OCI-LY1 (cell line): ENCODE data around the gene DUSP14.

ENCODE experiments used
- H2AFZ ChIP-seq: fragments of 200-600 bp; sonication (generic), shearing (Covaris generic); 2 replicates; pipeline ENCODE4 v1.6.0; 2014; ENCODE audit warnings: antibody characterized with exemption, mild to moderate bottlenecking, low read length
- H3F3A ChIP-seq: fragments of 200-600 bp; sonication (generic), shearing (Covaris generic); 2 replicates; pipeline ENCODE4 v1.6.0; 2014; ENCODE audit warnings: mild to moderate bottlenecking, antibody characterized with exemption, low read length, moderate library complexity; ENCODE audit not compliant: insufficient read depth
- H3K27ac ChIP-seq: fragments of 200-600 bp; sonication (generic); 2 replicates; pipeline ENCODE4 v1.5.1; 2014; ENCODE audit warnings: low read length, mixed run types, mild to moderate bottlenecking, low read depth; ENCODE audit not compliant: poor library complexity, severe bottlenecking
- H3K27me3 ChIP-seq: fragments of 200-600 bp; sonication (generic); 2 replicates; pipeline ENCODE4 v1.6.0; 2014; ENCODE audit warnings: antibody characterized with exemption, mild to moderate bottlenecking, low read length, moderate library complexity; ENCODE audit not compliant: insufficient read depth
- H3K36me3 ChIP-seq: fragments of 200-600 bp; sonication (generic); 2 replicates; pipeline ENCODE4 v1.6.1; 2014; ENCODE audit warnings: mild to moderate bottlenecking, antibody characterized with exemption, low read length, moderate library complexity, mixed read lengths; ENCODE audit not compliant: insufficient read depth
- H3K4me1 ChIP-seq: fragments of 200-600 bp; sonication (generic); 2 replicates; pipeline ENCODE4 v1.5.1; 2014; ENCODE audit warnings: mild to moderate bottlenecking, low read length, moderate library complexity; ENCODE audit not compliant: insufficient read depth, severe bottlenecking
- H3K4me2 ChIP-seq: fragments of 200-600 bp; sonication (generic), shearing (Covaris generic); 2 replicates; pipeline ENCODE4 v1.6.1; 2014; ENCODE audit warnings: low read length
- H3K4me3 ChIP-seq: fragments of 200-600 bp; sonication (generic); 2 replicates; pipeline ENCODE4 v1.5.1; 2014; ENCODE audit warnings: low read length, low read depth, mild to moderate bottlenecking, mixed read lengths; ENCODE audit not compliant: poor library complexity, severe bottlenecking
- H3K79me2 ChIP-seq: fragments of 200-600 bp; shearing (Covaris generic); 2 replicates; pipeline ENCODE4 v1.6.1; 2016; ENCODE audit warnings: mixed run types, low read length, mixed read lengths; ENCODE audit not compliant: insufficient read depth
- H3K9ac ChIP-seq: fragments of 200-600 bp; sonication (generic), shearing (Covaris generic); 2 replicates; pipeline ENCODE4 v1.6.1; 2014; ENCODE audit warnings: mild to moderate bottlenecking, low read length, mixed read lengths
- H3K9me2 ChIP-seq: fragments of 200-600 bp; sonication (generic), shearing (Covaris generic); 2 replicates; pipeline ENCODE4 v1.6.1; 2014; ENCODE audit warnings: low read depth, mild to moderate bottlenecking, low read length, mixed read lengths
- H3K9me3 ChIP-seq: fragments of 200-600 bp; shearing (Covaris generic); 2 replicates; pipeline ENCODE4 v1.6.1; 2014; ENCODE audit warnings: low read length, mixed read lengths
- H4K20me1 ChIP-seq: fragments of 200-600 bp; sonication (generic), shearing (Covaris generic); 2 replicates; pipeline ENCODE4 v1.6.0; 2016; ENCODE audit warnings: mild to moderate bottlenecking, low read length; ENCODE audit not compliant: insufficient read depth
- CTCF ChIP-seq: fragments of 200-600 bp; sonication (generic), shearing (Covaris generic); IDR thresholded peaks from 2 replicates; pipeline ENCODE4 v1.5.1; 2017; ENCODE audit warnings: mild to moderate bottlenecking, antibody characterized with exemption, low read length, moderate library complexity, mixed read lengths

The DUSP14 gene

GRCh38 chr17:37562016-37562745 is 72.5 kb downstream of the DUSP14 start:
- no peak overlapping the region for H3K4me2 ChIP-seq
- TF ChIP-seq CTCF, result no peak

More at GRCh38 chr17:37562016-37562745, 72.5 kb downstream of the DUSP14 start:
- no peak overlapping the region for H2AFZ ChIP-seq
- H3K4me1 ChIP-seq, result no peaks in the 10 kb centered on the region
- H3K27ac ChIP-seq, result no peak overlapping the region
- no peaks in the 10 kb centered on the region for H3K9me2 ChIP-seq
- no peaks in the 10 kb centered on the region for H3K79me2 ChIP-seq
- H3K36me3 ChIP-seq, result peaks cover 83% of the 10 kb centered on the region
- H3F3A ChIP-seq, result 0 out of 2 replicates have a peak, but pooled peaks cover 2% of the 10 kb centered on the region
- no peaks in the 10 kb centered on the region for H3K9me3 ChIP-seq
- H3K9ac ChIP-seq, result no peak overlapping the region
- no peaks in the 10 kb centered on the region for H3K27me3 ChIP-seq
- no peaks in the 10 kb centered on the region for H4K20me1 ChIP-seq
- no peak overlapping the region for H3K4me3 ChIP-seq
